CD8-positive, alpha-beta memory T cell (primary cell): ENCODE data around the gene CCDC85A. TPM values are rescaled to one million over a fixed set of nuclear protein-coding genes. Genes with fewer than 3 reads are reported as not detected.

Experiments used
- CTCF ChIA-PET: fragments of 350-600 bp; sonication (Branson Sonifier 250); formaldehyde crosslinking; loops from one replicate; lab custom pipeline; 2021; ENCODE audit warnings: antibody characterized with exemption; lab: Charles Lee
- POLR2A ChIA-PET: fragments of 350-600 bp; sonication (Branson Sonifier 250); formaldehyde crosslinking; loops from one replicate; lab custom pipeline; 2021; ENCODE audit warnings: antibody characterized with exemption; lab: Charles Lee
- DNase-seq, 5 donors: peaks; one replicate each; pipeline versions ENCODE4 v3.0.0 to v3.0.0-alpha.2; 2020 to 2022; ENCODE audit warnings: mixed read lengths in 1 of 5
- H3K27ac ChIP-seq: one replicate; pipeline ENCODE4 v1.7.0; 2013; ENCODE audit warnings: low read depth, mild to moderate bottlenecking, low read length, moderate library complexity
- H3K27me3 ChIP-seq: 2 replicates; pipeline ENCODE4 v1.7.0; 2013; ENCODE audit warnings: low read length, mild to moderate bottlenecking; ENCODE audit not compliant: insufficient read depth, poor library complexity, severe bottlenecking
- H3K36me3 ChIP-seq: 2 replicates; pipeline ENCODE4 v1.7.0; 2013; ENCODE audit warnings: mild to moderate bottlenecking, low read length, moderate library complexity; ENCODE audit not compliant: insufficient read depth
- H3K4me1 ChIP-seq: 2 replicates; pipeline ENCODE4 v1.7.0; 2013; ENCODE audit warnings: mild to moderate bottlenecking, low read length, moderate library complexity; ENCODE audit not compliant: insufficient read depth
- H3K4me3 ChIP-seq: 2 replicates; pipeline ENCODE4 v1.7.0; 2013; ENCODE audit warnings: mild to moderate bottlenecking, low read length
- H3K9me3 ChIP-seq: 2 replicates; pipeline ENCODE4 v1.7.0; 2013; ENCODE audit warnings: mild to moderate bottlenecking, low read length
- H3K27ac Mint-ChIP-seq, 8 donors: one replicate each; pipeline ENCODE4 v1.8.0; 2020 to 2021; ENCODE audit warnings: mixed read lengths in 8 of 8, mild to moderate bottlenecking in 6 of 8, inconsistent platforms in 3 of 8, moderate library complexity in 3 of 8
- H3K27me3 Mint-ChIP-seq, 2 donors: one replicate each; pipeline ENCODE4 v1.8.0; 2020 to 2021; ENCODE audit warnings: mixed read lengths in 2 of 2, mild to moderate bottlenecking in 1 of 2, moderate library complexity in 1 of 2
- H3K36me3 Mint-ChIP-seq, 3 donors: one replicate each; pipeline ENCODE4 v1.8.0; 2020 to 2021; ENCODE audit warnings: mixed read lengths in 3 of 3, inconsistent platforms in 1 of 3, mild to moderate bottlenecking in 1 of 3
- H3K4me1 Mint-ChIP-seq, 3 donors: one replicate each; pipeline ENCODE4 v1.8.0; 2020 to 2021; ENCODE audit warnings: mixed read lengths in 3 of 3, inconsistent platforms in 1 of 3, mild to moderate bottlenecking in 1 of 3
- H3K4me3 Mint-ChIP-seq, 7 donors: one replicate each; pipeline ENCODE4 v1.8.0; 2020 to 2021; ENCODE audit warnings: mixed read lengths in 7 of 7, mild to moderate bottlenecking in 6 of 7, moderate library complexity in 4 of 7, inconsistent platforms in 2 of 7
- H3K9me3 Mint-ChIP-seq, 5 donors: one replicate each; pipeline ENCODE4 v1.8.0; 2020 to 2022; ENCODE audit warnings: mixed read lengths in 5 of 5, mild to moderate bottlenecking in 3 of 5, moderate library complexity in 2 of 5, inconsistent platforms in 1 of 5
- polyA plus RNA-seq: library from polyadenylated mRNA; unstranded; fragments of 300-500 nt; fragmentation: Illumina TruSeq; gene quantifications from one replicate; pipeline ENCODE4 v1.2.3, GENCODE V29; 2021
- total RNA-seq, 2 experiments: library from RNA; stranded (reverse); gene quantifications; one replicate each; pipeline ENCODE4 v1.2.3, GENCODE V29; 2021

The CCDC85A gene
- total and polyA plus RNA-seq, 3 experiments from 2014 or later, result not detected

GRCh38 chr2:56271275-56271674 is 87.5 kb downstream of the CCDC85A start:
- no peaks in the 10 kb centered on the region for H3K36me3 Mint-ChIP-seq
- no peak overlapping the region for H3K27ac Mint-ChIP-seq
- H3K4me1 Mint-ChIP-seq, result no peaks in the 10 kb centered on the region
- no peak overlapping the region for H3K4me3 Mint-ChIP-seq
- no peak for DNase-seq
- Histone ChIP-seq H3K27ac (no peak overlapping the region), H3K27me3 (no peaks in the 10 kb centered on the region), H3K4me1 (no peaks in the 10 kb centered on the region), H3K36me3 (no peaks in the 10 kb centered on the region), H3K4me3 (no peak overlapping the region), H3K9me3 (no peaks in the 10 kb centered on the region)
- peaks cover 0 to 2% (median 0%) of the 10 kb centered on the region in 5 donors for H3K9me3 Mint-ChIP-seq
- CTCF ChIA-PET, result no interaction called here
- POLR2A ChIA-PET, result no interaction called here
- H3K27me3 Mint-ChIP-seq, result no peaks in the 10 kb centered on the region

GRCh38 chr2:56285224-56285623 is 101.4 kb downstream of the CCDC85A start:
- POLR2A ChIA-PET, result no interaction called here

GRCh38 chr2:56286936-56287335 is 103.1 kb downstream of the CCDC85A start:
- no peak overlapping the region for H3K27ac ChIP-seq
- no peak for DNase-seq
- H3K27me3 Mint-ChIP-seq, result no peaks in the 10 kb centered on the region
- no peak overlapping the region for H3K4me3 Mint-ChIP-seq
- H3K9me3 Mint-ChIP-seq, result peaks cover 3 to 28% (median 8%) of the 10 kb centered on the region in 5 donors
- no peaks in the 10 kb centered on the region for H3K36me3 Mint-ChIP-seq
- no peaks in the 10 kb centered on the region for H3K36me3 ChIP-seq
- H3K4me3 ChIP-seq, result no peak overlapping the region
- no peak overlapping the region for H3K27ac Mint-ChIP-seq
- no peaks in the 10 kb centered on the region for H3K27me3 ChIP-seq
- no peaks in the 10 kb centered on the region for H3K9me3 ChIP-seq
- POLR2A ChIA-PET, result no interaction called here
- H3K4me1 Mint-ChIP-seq, result no peaks in the 10 kb centered on the region
- H3K4me1 ChIP-seq, result no peaks in the 10 kb centered on the region
- CTCF ChIA-PET, result no interaction called here

More at GRCh38 chr2:56285224-56285623, 101.4 kb downstream of the CCDC85A start:
- Mint-ChIP-seq H3K27me3 (no peaks in the 10 kb centered on the region), H3K4me3 (no peak overlapping the region), H3K27ac (no peak overlapping the region), H3K36me3 (no peaks in the 10 kb centered on the region), H3K9me3 (peaks cover 3 to 19% (median 6%) of the 10 kb centered on the region in 5 donors), H3K4me1 (no peaks in the 10 kb centered on the region)
- H3K9me3 ChIP-seq, result no peaks in the 10 kb centered on the region
- H3K36me3 ChIP-seq, result no peaks in the 10 kb centered on the region
- H3K27me3 ChIP-seq, result no peaks in the 10 kb centered on the region
- CTCF ChIA-PET, result no interaction called here
- no peak overlapping the region for H3K27ac ChIP-seq
- no peak for DNase-seq
- no peaks in the 10 kb centered on the region for H3K4me1 ChIP-seq
- H3K4me3 ChIP-seq, result no peak overlapping the region

- Mint-ChIP-seq H3K27me3 (no peaks in the 10 kb centered on the region), H3K4me3 (no peak overlapping the region), H3K9me3 (peaks cover 3 to 28% (median 8%) of the 10 kb centered on the region in 5 donors), H3K36me3 (no peaks in the 10 kb centered on the region), H3K4me1 (no peaks in the 10 kb centered on the region), H3K27ac (no peak overlapping the region)
- DNase-seq, result no peak
- H3K27ac ChIP-seq, result no peak overlapping the region
- H3K4me1 ChIP-seq, result no peaks in the 10 kb centered on the region
- no peaks in the 10 kb centered on the region for H3K36me3 ChIP-seq
- H3K4me3 ChIP-seq, result no peak overlapping the region
- ChIA-PET POLR2A (no interaction called here), CTCF (no interaction called here)
- H3K9me3 ChIP-seq, result no peaks in the 10 kb centered on the region
- no peaks in the 10 kb centered on the region for H3K27me3 ChIP-seq
Observed at GRCh38 chr2:56287508-56287907, 103.7 kb downstream of the CCDC85A start.

- Histone ChIP-seq H3K4me1 (no peaks in the 10 kb centered on the region), H3K27ac (no peak overlapping the region), H3K36me3 (no peaks in the 10 kb centered on the region), H3K27me3 (no peaks in the 10 kb centered on the region), H3K4me3 (no peak overlapping the region), H3K9me3 (no peaks in the 10 kb centered on the region)
- DNase-seq, result no peak
- Mint-ChIP-seq H3K36me3 (no peaks in the 10 kb centered on the region), H3K9me3 (peaks cover 3 to 28% (median 8%) of the 10 kb centered on the region in 5 donors), H3K4me3 (no peak overlapping the region), H3K27me3 (no peaks in the 10 kb centered on the region), H3K27ac (no peak overlapping the region), H3K4me1 (no peaks in the 10 kb centered on the region)
- ChIA-PET POLR2A (no interaction called here), CTCF (no interaction called here)
Observed at GRCh38 chr2:56287974-56288373, 104.2 kb downstream of the CCDC85A start.

DNA sequence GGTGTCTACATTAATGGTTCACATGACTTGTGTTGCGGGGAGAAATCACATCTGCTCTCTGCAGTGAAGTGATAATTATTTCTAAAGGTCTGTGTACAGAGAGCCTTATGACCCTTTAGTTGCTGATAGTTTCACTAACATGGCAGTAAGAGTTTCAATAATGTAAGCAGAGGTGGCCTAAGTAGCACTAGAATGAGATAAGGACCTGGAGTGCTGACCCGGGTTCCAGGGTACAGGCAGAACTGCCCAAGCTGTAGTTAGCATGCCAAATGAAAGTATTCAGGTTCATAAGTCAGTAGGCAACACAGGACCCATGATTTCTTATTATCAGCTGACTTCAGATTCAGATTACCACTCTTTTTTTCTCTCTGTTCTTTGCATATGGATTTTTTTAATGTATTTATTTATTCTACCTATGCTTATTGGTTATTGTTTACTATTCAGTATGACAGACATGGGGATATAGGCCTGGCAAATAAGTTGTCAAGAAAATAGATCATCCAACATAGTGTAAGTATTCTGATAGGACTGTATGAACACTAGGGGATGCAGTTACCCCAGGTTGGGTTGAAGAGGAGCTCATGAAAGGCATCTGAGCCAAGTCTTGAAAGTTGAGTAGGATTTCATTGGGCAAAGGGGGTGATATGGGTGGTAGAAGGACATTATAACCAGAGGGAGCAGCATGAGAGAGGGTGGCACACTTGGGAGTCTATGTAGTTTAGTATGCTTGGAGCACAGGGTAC is 105.2 kb downstream of the CCDC85A start:
- H3K4me3 Mint-ChIP-seq, result no peak overlapping the region
- ChIA-PET CTCF (no interaction called here), POLR2A (no interaction called here)
- Histone ChIP-seq H3K4me1 (no peaks in the 10 kb centered on the region), H3K27me3 (no peaks in the 10 kb centered on the region), H3K27ac (no peak overlapping the region), H3K9me3 (no peaks in the 10 kb centered on the region), H3K4me3 (no peak overlapping the region), H3K36me3 (no peaks in the 10 kb centered on the region)
- no peak for DNase-seq
- H3K27me3 Mint-ChIP-seq, result no peaks in the 10 kb centered on the region
- no peaks in the 10 kb centered on the region for H3K4me1 Mint-ChIP-seq
- H3K27ac Mint-ChIP-seq, result no peak overlapping the region
- no peaks in the 10 kb centered on the region for H3K36me3 Mint-ChIP-seq
- peaks cover 7 to 21% (median 8%) of the 10 kb centered on the region in 5 donors for H3K9me3 Mint-ChIP-seq

DNA sequence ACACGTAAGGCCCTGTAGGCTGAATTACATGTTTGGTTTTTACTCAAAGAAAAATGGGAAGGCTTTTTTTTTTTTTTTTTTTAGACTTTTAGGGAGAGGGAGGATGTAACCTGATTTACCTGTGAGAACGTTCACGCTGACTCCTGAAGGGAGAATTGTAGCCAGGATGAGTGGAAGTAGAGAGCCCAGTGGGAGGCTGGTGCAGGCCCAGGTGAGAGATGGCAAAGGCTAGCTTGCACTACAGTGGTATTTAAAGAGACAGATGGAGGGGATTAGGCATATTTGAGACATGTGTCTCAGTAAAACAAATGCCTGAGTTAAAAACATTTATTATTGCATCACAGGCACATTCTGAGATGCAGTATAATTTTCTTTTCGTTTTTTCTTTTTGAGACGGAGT is 107.9 kb downstream of the CCDC85A start:
- no peaks in the 10 kb centered on the region for H3K9me3 ChIP-seq
- Mint-ChIP-seq H3K27ac (no peak overlapping the region), H3K27me3 (no peaks in the 10 kb centered on the region), H3K4me1 (no peaks in the 10 kb centered on the region), H3K4me3 (no peak overlapping the region), H3K36me3 (no peaks in the 10 kb centered on the region), H3K9me3 (peaks cover 3 to 15% (median 8%) of the 10 kb centered on the region in 5 donors)
- no peaks in the 10 kb centered on the region for H3K36me3 ChIP-seq
- H3K4me1 ChIP-seq, result no peaks in the 10 kb centered on the region
- no peak overlapping the region for H3K4me3 ChIP-seq
- H3K27me3 ChIP-seq, result no peaks in the 10 kb centered on the region
- H3K27ac ChIP-seq, result no peak overlapping the region
- POLR2A ChIA-PET, result no interaction called here
- CTCF ChIA-PET, result no interaction called here
- DNase-seq, result no peak

- no peaks in the 10 kb centered on the region for H3K36me3 ChIP-seq
- Mint-ChIP-seq H3K27ac (no peak overlapping the region), H3K9me3 (peaks cover 1 to 23% (median 11%) of the 10 kb centered on the region in 5 donors), H3K4me1 (no peaks in the 10 kb centered on the region), H3K36me3 (no peaks in the 10 kb centered on the region), H3K4me3 (no peak overlapping the region), H3K27me3 (no peaks in the 10 kb centered on the region)
- H3K4me1 ChIP-seq, result no peaks in the 10 kb centered on the region
- H3K9me3 ChIP-seq, result no peaks in the 10 kb centered on the region
- H3K27ac ChIP-seq, result no peak overlapping the region
- DNase-seq, result no peak
- H3K27me3 ChIP-seq, result no peaks in the 10 kb centered on the region
- ChIA-PET CTCF (no interaction called here), POLR2A (no interaction called here)
- no peak overlapping the region for H3K4me3 ChIP-seq
Observed at GRCh38 chr2:56292951-56293350, 109.2 kb downstream of the CCDC85A start.
